SJSA1 (cell line): ENCODE data around the gene IP6K3. TPM values are rescaled to one million over a fixed set of nuclear protein-coding genes. Genes with fewer than 3 reads are reported as not detected.

ENCODE experiments used
- DNase-seq, 2 experiments: peaks; one replicate each; pipeline ENCODE4 v3.0.0-alpha.2; 2015 to 2020; ENCODE audit warnings: low spot score in 2 of 2, low read depth in 1 of 2
- H3K27ac ChIP-seq: fragments of 250-450 bp; sonication (Bioruptor Pico); 2 replicates; pipeline ENCODE4 v1.5.1; 2020; ENCODE audit warnings: mild to moderate bottlenecking, moderate library complexity
- H3K27me3 ChIP-seq: fragments of 250-450 bp; sonication (Bioruptor Pico); replicated peaks from 2 replicates; pipeline ENCODE4 v1.5.1; 2020; ENCODE audit warnings: mild to moderate bottlenecking, moderate library complexity
- H3K36me3 ChIP-seq: fragments of 250-450 bp; sonication (Bioruptor Pico); 2 replicates; pipeline ENCODE4 v1.5.1; 2020; ENCODE audit warnings: mild to moderate bottlenecking
- H3K4me1 ChIP-seq: fragments of 250-450 bp; sonication (Bioruptor Pico); replicated peaks from 2 replicates; pipeline ENCODE4 v1.6.1; 2021; ENCODE audit warnings: mild to moderate bottlenecking
- H3K4me3 ChIP-seq: fragments of 250-450 bp; sonication (Bioruptor Pico); 2 replicates; pipeline ENCODE4 v1.5.1; 2020; ENCODE audit warnings: mild to moderate bottlenecking
- H3K9me3 ChIP-seq: fragments of 250-450 bp; sonication (Bioruptor Pico); replicated peaks from 2 replicates; pipeline ENCODE4 v1.5.1; 2020; ENCODE audit warnings: mild to moderate bottlenecking
- total RNA-seq: library from RNA; depleted of rRNA; stranded (reverse); fragments of >200 nt; shearing (Covaris generic); gene quantifications from 2 replicates; pipeline ENCODE4 v1.2.3, GENCODE V29; 2014

The IP6K3 gene
- total RNA-seq, 1 experiment from 2014 or later: 5.3 TPM

GRCh38 chr6:33783781-33784520 is 37.2 kb upstream of the IP6K3 start:
- Histone ChIP-seq H3K4me3 (no peak overlapping the region), H3K36me3 (peaks cover 86% of the 10 kb centered on the region), H3K4me1 (peaks cover 77% of the 10 kb centered on the region), H3K9me3 (no peaks in the 10 kb centered on the region), H3K27ac (no peak overlapping the region), H3K27me3 (no peaks in the 10 kb centered on the region)
- no peak for DNase-seq

- H3K27ac ChIP-seq: peak overlapping the region; percentile 82
- H3K36me3 ChIP-seq: peaks cover 86% of the 10 kb centered on the region
- H3K4me1 ChIP-seq: peaks cover 68% of the 10 kb centered on the region
- no peak for DNase-seq
- no peaks in the 10 kb centered on the region for H3K27me3 ChIP-seq
- no peaks in the 10 kb centered on the region for H3K9me3 ChIP-seq
- no peak overlapping the region for H3K4me3 ChIP-seq
Measured at GRCh38 chr6:33782561-33782960, 35.9 kb upstream of the IP6K3 start.

GRCh38 chr6:33781131-33781975 is 34.6 kb upstream of the IP6K3 start:
- DNase-seq: peak; percentile 97 to 98
- H3K36me3 ChIP-seq: peaks cover 86% of the 10 kb centered on the region
- no peaks in the 10 kb centered on the region for H3K27me3 ChIP-seq
- H3K4me3 ChIP-seq: no peak overlapping the region
- no peaks in the 10 kb centered on the region for H3K9me3 ChIP-seq
- H3K27ac ChIP-seq: peak overlapping the region; percentile 82
- H3K4me1 ChIP-seq: peaks cover 56% of the 10 kb centered on the region

DNA sequence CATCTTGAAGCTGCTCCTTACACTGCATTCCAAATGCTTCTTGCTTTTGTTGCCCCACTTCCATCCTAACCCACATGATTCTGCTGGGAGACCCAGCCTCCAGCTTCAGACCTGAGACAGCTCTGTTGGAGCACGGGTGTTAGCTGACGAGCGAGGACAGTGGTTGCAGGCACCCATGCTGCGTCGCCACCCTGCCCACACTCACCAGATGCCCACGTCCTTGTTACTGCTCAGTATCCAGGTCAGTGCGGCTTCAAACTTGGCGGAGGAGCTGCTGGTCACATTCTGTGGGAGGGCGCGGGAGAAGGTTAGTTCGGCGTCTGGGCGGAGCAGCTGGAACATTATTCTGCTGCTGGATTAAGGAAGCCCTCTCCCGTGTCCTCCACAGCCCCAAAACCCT is 33.2 kb upstream of the IP6K3 start:
- DNase-seq: no peak
- no peaks in the 10 kb centered on the region for H3K9me3 ChIP-seq
- no peak overlapping the region for H3K4me3 ChIP-seq
- H3K27me3 ChIP-seq: no peaks in the 10 kb centered on the region
- peak overlapping the region; percentile 82 for H3K27ac ChIP-seq
- peaks cover 42% of the 10 kb centered on the region for H3K4me1 ChIP-seq
- peaks cover 88% of the 10 kb centered on the region for H3K36me3 ChIP-seq

DNA sequence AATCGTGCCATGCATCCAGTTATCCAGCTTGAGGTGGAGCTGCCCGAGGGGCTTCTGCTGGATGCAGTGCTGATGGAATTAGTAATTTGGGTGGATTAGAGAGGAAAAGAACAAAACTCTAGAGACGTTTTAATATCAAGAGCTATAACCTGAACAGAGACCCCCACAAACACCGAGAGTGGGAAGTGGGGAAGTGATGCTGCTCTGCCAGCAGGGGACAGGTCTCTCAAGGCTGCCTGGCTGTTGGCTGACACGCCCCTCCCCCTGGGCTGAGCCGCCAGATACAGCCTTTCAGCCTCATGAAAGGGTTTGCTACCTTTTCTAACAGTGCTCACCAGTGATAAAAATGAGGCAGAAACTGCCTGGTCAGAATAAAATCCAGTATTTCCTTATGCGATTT is 32.6 kb upstream of the IP6K3 start:
- H3K36me3 ChIP-seq: peaks cover 89% of the 10 kb centered on the region
- H3K4me3 ChIP-seq: no peak overlapping the region
- DNase-seq: no peak
- no peaks in the 10 kb centered on the region for H3K27me3 ChIP-seq
- H3K4me1 ChIP-seq: peaks cover 42% of the 10 kb centered on the region
- no peaks in the 10 kb centered on the region for H3K9me3 ChIP-seq
- no peak overlapping the region for H3K27ac ChIP-seq

DNA sequence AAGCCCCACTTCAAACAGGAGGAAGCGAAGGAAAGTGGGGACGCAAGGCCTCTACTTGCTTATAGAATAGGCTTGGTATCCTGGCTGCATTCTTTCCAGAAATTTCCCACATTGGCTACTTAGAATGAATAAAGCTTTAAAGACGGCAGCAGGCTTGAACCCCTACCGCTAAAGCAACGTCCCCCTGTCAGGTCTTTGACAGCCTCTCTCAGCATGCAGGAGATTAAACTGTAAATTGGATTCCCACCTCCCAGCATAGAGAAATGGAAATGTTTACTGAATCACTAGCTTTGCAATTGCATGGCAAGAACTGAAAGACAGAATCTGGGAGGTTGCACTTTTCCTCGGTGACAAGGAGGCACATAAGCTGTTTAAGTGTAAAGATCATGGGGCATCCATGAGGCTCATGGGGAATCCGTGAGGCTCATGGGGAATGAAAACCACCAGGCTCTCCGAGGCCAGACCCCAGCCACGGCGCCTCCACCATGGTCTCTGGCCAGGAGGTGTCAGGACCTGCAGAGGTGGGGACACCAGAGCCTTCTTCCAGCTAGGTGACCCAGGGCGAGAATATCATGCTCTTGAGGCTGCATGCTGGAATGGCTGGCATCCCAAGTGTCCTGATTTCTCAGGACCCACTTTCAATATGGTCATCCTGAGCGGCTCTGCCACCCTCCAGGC is 31.9 kb upstream of the IP6K3 start:
- no peak overlapping the region for H3K4me3 ChIP-seq
- no peaks in the 10 kb centered on the region for H3K9me3 ChIP-seq
- DNase-seq: no peak
- no peaks in the 10 kb centered on the region for H3K27me3 ChIP-seq
- H3K27ac ChIP-seq: no peak overlapping the region
- H3K36me3 ChIP-seq: peaks cover 87% of the 10 kb centered on the region
- peaks cover 46% of the 10 kb centered on the region for H3K4me1 ChIP-seq

GRCh38 chr6:33777398-33778388 is 31.0 kb upstream of the IP6K3 start:
- DNase-seq: no peak
- H3K27ac ChIP-seq: no peak overlapping the region
- H3K9me3 ChIP-seq: no peaks in the 10 kb centered on the region
- H3K4me1 ChIP-seq: peaks cover 46% of the 10 kb centered on the region
- H3K36me3 ChIP-seq: peaks cover 87% of the 10 kb centered on the region
- H3K27me3 ChIP-seq: no peaks in the 10 kb centered on the region
- H3K4me3 ChIP-seq: no peak overlapping the region

DNA sequence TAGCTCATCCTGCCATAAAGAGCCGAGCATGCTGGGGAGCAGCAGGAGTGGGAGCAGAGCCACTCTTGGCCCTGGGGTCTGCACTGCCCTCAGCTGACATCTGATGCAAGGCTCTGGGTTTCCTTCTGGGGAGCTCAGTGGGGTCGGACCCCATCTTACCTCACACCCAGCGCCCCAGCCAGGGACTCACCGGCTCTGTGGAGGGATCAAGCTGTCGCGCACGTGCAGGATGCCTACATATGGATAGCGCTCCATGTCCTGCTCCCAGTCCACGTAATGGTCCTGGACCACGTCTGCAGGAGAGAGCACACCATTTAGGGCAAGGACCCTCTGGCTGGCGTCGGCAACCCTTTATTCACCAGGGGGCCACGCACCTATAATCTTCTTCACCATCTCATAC is 30.1 kb upstream of the IP6K3 start:
- Histone ChIP-seq H3K27me3 (no peaks in the 10 kb centered on the region), H3K4me1 (peaks cover 46% of the 10 kb centered on the region), H3K36me3 (peaks cover 87% of the 10 kb centered on the region), H3K4me3 (no peak overlapping the region), H3K9me3 (no peaks in the 10 kb centered on the region), H3K27ac (no peak overlapping the region)
- DNase-seq: no peak

GRCh38 chr6:33776186-33776585 is 29.5 kb upstream of the IP6K3 start:
- no peak for DNase-seq
- H3K9me3 ChIP-seq: no peaks in the 10 kb centered on the region
- H3K4me1 ChIP-seq: peaks cover 46% of the 10 kb centered on the region
- no peak overlapping the region for H3K27ac ChIP-seq
- H3K27me3 ChIP-seq: no peaks in the 10 kb centered on the region
- H3K36me3 ChIP-seq: peaks cover 89% of the 10 kb centered on the region
- no peak overlapping the region for H3K4me3 ChIP-seq

DNA sequence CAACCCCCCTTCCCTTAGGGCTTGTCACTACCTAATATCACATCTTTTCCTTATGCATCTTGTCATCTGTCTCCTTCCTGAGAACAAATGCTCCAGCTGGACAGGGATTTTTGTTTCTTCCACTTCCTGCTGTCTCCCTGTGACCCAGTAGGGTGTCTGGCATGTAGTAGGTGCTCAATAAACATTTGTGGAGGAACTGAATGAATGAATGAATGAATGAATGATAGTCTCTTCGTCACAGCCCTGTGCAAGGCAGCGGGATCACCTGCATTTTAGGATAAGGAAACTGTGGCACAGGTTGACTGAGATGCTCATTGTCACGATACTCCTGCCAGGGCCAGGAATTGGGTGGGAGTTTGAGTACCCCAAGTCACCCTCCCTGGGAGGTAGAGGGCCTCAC is 28.1 kb upstream of the IP6K3 start:
- H3K36me3 ChIP-seq: peaks cover 78% of the 10 kb centered on the region
- DNase-seq: no peak
- H3K4me1 ChIP-seq: peaks cover 46% of the 10 kb centered on the region
- no peaks in the 10 kb centered on the region for H3K9me3 ChIP-seq
- no peaks in the 10 kb centered on the region for H3K27me3 ChIP-seq
- no peak overlapping the region for H3K4me3 ChIP-seq
- H3K27ac ChIP-seq: no peak overlapping the region

GRCh38 chr6:33772902-33773472 is 26.3 kb upstream of the IP6K3 start:
- peaks cover 60% of the 10 kb centered on the region for H3K36me3 ChIP-seq
- no peak overlapping the region for H3K27ac ChIP-seq
- no peaks in the 10 kb centered on the region for H3K9me3 ChIP-seq
- DNase-seq: no peak
- no peaks in the 10 kb centered on the region for H3K27me3 ChIP-seq
- H3K4me1 ChIP-seq: peaks cover 58% of the 10 kb centered on the region
- no peak overlapping the region for H3K4me3 ChIP-seq

- H3K27ac ChIP-seq: peak overlapping the region; percentile 42
- no peaks in the 10 kb centered on the region for H3K9me3 ChIP-seq
- no peak for DNase-seq
- no peak overlapping the region for H3K4me3 ChIP-seq
- no peaks in the 10 kb centered on the region for H3K27me3 ChIP-seq
- H3K36me3 ChIP-seq: peaks cover 53% of the 10 kb centered on the region
- H3K4me1 ChIP-seq: peaks cover 58% of the 10 kb centered on the region
Measured at GRCh38 chr6:33772082-33772830, 25.6 kb upstream of the IP6K3 start.
